HUES64 (cell line): ENCODE results near the gene APOBEC3F.
"Not testable (repeated sequence)": the region's sequence is repeated elsewhere in the genome, so short reads cannot be mapped to it uniquely, and the experiment has no call there.

Source experiments
- H3K27ac ChIP-seq: 2 replicates; pipeline ENCODE4 v1.7.0; 2013; ENCODE audit warnings: low read depth, low read length, inconsistent platforms
- H3K27me3 ChIP-seq: 2 replicates; pipeline ENCODE4 v1.6.1; 2013; ENCODE audit warnings: mild to moderate bottlenecking, low read length; ENCODE audit not compliant: insufficient read depth
- H3K36me3 ChIP-seq: 2 replicates; pipeline ENCODE4 v1.6.1; 2013; ENCODE audit warnings: mild to moderate bottlenecking, low read length; ENCODE audit not compliant: insufficient read depth
- H3K4me1 ChIP-seq: 2 replicates; pipeline ENCODE4 v1.6.1; 2013; ENCODE audit warnings: mild to moderate bottlenecking, low read length, moderate library complexity; ENCODE audit not compliant: insufficient read depth
- H3K4me3 ChIP-seq: 2 replicates; pipeline ENCODE4 v1.5.1; 2013; ENCODE audit warnings: mild to moderate bottlenecking, low read length, moderate library complexity
- H3K9ac ChIP-seq: 2 replicates; pipeline ENCODE4 v1.6.1; 2013; ENCODE audit warnings: mild to moderate bottlenecking, low read depth, low read length
- H3K9me3 ChIP-seq: 2 replicates; pipeline ENCODE4 v1.6.1; 2013; ENCODE audit warnings: low read depth, low read length; ENCODE audit not compliant: insufficient read depth
- WGBS: fragments of 150-250, 120-280 bp; methylation state at CpG from one replicate; pipeline ENCODE4 v1.1.7; 2013; ENCODE audit warnings: missing lambda C conversion rate; 5-methylcytosine and 5-hydroxymethylcytosine counted together

The APOBEC3F gene

GRCh38 chr22:39013942-39014722 lies 26.5 kb upstream of the APOBEC3F start, which contains the start of gene APOBEC3C:
TSS of gene APOBEC3C (plus strand) at chr22:39014257. CDS start at chr22:39014363, 106 bp downstream.
- H3K27me3 ChIP-seq = no peaks in the 10 kb centered on the region
- H3K27ac ChIP-seq = peak within 1 kb of the TSS; percentile 59
- H3K4me1 ChIP-seq = peaks cover 29% of the 10 kb centered on the region
- WGBS = 17% methylated on average over 18 of the region's 18 CpGs
- no peaks in the 10 kb centered on the region for H3K36me3 ChIP-seq
- peak within 1 kb of the TSS; percentile 18; the same call in 1 of the 2 replicates for H3K9ac ChIP-seq
- H3K9me3 ChIP-seq = no peaks in the 10 kb centered on the region
- H3K4me3 ChIP-seq = peak within 1 kb of the TSS; percentile 36

DNA sequence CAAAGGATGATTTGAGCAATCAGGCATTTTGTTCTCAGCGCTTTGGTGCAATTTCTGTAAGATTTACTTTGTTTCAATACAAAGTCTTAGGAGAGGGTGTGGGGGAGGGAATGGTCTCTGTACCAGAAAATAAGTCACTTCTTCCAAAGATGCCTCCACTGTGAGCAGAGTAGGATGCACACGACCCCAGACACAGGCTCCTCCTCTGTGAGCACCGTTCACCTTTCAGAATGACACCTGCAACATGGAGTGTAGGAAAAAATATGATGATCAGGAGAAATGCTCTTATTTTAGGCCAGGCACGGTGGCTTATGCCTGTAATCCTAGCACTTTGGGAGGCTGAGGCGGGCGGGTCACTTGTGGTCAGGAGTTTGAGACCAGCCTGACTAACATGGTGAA lies 25.9 kb upstream of the APOBEC3F start:
- H3K27ac ChIP-seq = peak overlapping the region; percentile 59; the same call in 1 of the 2 replicates
- H3K27me3 ChIP-seq, H3K9ac ChIP-seq, H3K9me3 ChIP-seq, H3K36me3 ChIP-seq: not testable (repeated sequence)
- peak overlapping the region; percentile 36 for H3K4me3 ChIP-seq
- peaks cover 34% of the 10 kb centered on the region for H3K4me1 ChIP-seq
- WGBS = 78% methylated on average over 5 of the region's 6 CpGs

DNA sequence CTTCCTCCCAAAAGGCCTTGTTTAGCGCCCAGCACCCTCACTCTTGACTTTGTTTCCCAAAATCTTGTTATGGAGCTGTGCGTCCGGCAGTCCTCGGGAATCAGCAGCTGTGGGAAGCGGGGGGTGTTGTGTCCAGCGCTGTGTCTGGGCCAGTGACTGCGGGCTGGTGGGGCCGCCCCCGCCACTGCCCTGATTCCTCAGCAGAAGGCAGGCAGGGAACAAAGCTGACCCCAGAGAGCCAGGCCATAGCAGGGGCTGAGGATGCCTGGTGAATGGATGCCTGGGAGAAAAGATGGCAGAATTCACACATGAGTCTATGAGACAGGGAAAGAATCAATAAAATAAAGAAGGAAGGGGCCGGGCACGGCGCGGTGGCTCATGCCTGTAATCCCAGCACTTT lies 24.1 kb upstream of the APOBEC3F start:
- H3K4me1 ChIP-seq = peaks cover 38% of the 10 kb centered on the region
- H3K27ac ChIP-seq = no peak overlapping the region
- H3K36me3 ChIP-seq = no peaks in the 10 kb centered on the region
- no peaks in the 10 kb centered on the region for H3K9me3 ChIP-seq
- no peak overlapping the region for H3K4me3 ChIP-seq
- WGBS = 95% methylated on average over 13 of the region's 13 CpGs
- H3K27me3 ChIP-seq = no peaks in the 10 kb centered on the region
- H3K9ac ChIP-seq = no peak overlapping the region

DNA sequence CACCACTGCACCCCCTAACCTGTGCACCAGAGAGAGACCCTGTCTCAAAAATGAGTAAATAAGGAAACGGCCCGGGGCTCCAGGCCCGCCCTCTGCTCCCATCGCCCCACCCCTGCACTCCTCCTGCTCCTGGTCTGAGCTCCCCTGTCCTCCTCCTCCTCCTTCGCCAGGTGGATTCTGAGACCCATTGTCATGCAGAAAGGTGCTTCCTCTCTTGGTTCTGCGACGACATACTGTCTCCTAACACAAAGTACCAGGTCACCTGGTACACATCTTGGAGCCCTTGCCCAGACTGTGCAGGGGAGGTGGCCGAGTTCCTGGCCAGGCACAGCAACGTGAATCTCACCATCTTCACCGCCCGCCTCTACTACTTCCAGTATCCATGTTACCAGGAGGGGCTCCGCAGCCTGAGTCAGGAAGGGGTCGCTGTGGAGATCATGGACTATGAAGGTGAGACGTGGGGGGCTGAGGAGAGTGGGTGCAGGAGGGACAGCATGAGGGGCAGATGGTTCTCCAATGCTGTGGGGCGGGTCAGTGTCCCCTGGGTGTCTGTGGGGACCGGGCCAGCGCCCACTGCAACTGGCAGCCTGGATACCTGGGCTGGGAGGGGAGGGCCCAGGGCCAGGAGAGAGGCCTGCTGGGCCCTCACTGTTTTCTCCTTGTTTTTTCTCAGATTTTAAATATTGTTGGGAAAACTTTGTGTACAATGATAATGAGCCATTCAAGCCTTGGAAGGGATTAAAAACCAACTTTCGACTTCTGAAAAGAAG lies 22.9 kb upstream of the APOBEC3F start:
- Histone ChIP-seq H3K27me3 (no peaks in the 10 kb centered on the region), H3K4me1 (peaks cover 38% of the 10 kb centered on the region), H3K9ac (peak overlapping the region; percentile 65), H3K4me3 (peak overlapping the region; percentile 50), H3K27ac (peak overlapping the region; percentile 69), H3K36me3 (no peaks in the 10 kb centered on the region), H3K9me3 (no peaks in the 10 kb centered on the region)
- 42% methylated on average over 18 of the region's 18 CpGs for WGBS

GRCh38 chr22:39020021-39020651 lies 20.5 kb upstream of the APOBEC3F start:
- peaks cover 20% of the 10 kb centered on the region for H3K4me1 ChIP-seq
- H3K27ac ChIP-seq, H3K9ac ChIP-seq, H3K27me3 ChIP-seq, H3K36me3 ChIP-seq, H3K9me3 ChIP-seq: not testable (repeated sequence)
- WGBS = 45% methylated on average over 10 of the region's 15 CpGs
- peak overlapping the region; percentile 42 for H3K4me3 ChIP-seq

GRCh38 chr22:39021552-39022250 lies 19.0 kb upstream of the APOBEC3F start:
- Histone ChIP-seq H3K27me3 (no peaks in the 10 kb centered on the region), H3K36me3 (peaks cover 4% of the 10 kb centered on the region; the same call in 1 of the 2 replicates), H3K9ac (no peak overlapping the region), H3K4me3 (no peak overlapping the region), H3K4me1 (peaks cover 16% of the 10 kb centered on the region), H3K9me3 (no peaks in the 10 kb centered on the region), H3K27ac (no peak overlapping the region; the same call in 1 of the 2 replicates)
- WGBS = 76% methylated on average over 9 of the region's 9 CpGs

DNA sequence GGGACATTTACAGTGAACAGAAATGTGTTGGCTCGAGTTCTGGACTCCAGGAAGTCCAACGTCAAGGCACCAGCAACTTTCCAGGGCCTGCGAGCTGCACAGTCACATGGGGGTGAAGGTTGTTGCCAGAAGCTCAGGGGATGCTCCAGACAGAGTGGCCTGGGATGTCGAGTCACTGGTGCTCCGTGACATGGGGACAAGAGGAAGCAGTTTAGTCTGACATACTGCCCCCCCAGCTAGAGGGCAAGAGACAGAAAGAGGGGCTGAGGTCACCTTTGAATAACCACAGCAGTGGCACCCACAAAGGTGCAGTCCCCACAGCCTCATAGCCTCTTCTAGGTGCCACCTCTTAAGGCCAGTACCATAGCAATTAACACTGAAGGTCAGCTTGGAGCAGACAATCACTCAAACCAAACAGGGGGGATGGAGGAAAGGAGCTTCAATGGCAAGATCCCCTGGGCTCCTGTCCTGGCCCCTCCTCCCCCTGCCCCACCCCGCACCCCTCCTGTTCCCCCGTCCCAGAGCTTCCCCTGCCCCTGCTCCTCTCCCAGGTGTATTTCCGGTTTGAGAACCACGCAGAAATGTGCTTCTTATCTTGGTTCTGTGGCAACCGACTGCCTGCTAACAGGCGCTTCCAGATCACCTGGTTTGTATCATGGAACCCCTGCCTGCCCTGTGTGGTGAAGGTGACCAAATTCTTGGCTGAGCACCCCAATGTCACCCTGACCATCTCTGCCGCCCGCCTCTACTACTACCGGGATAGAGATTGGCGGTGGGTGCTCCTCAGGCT lies 15.9 kb upstream of the APOBEC3F start:
- H3K4me3 ChIP-seq = no peak overlapping the region
- H3K27ac ChIP-seq = no peak overlapping the region
- no peaks in the 10 kb centered on the region for H3K9me3 ChIP-seq
- 91% methylated on average over 15 of the region's 15 CpGs for WGBS
- peaks cover 4% of the 10 kb centered on the region; the same call in 1 of the 2 replicates for H3K36me3 ChIP-seq
- no peak overlapping the region for H3K9ac ChIP-seq
- H3K27me3 ChIP-seq = no peaks in the 10 kb centered on the region
- H3K4me1 ChIP-seq = peaks cover 4% of the 10 kb centered on the region

DNA sequence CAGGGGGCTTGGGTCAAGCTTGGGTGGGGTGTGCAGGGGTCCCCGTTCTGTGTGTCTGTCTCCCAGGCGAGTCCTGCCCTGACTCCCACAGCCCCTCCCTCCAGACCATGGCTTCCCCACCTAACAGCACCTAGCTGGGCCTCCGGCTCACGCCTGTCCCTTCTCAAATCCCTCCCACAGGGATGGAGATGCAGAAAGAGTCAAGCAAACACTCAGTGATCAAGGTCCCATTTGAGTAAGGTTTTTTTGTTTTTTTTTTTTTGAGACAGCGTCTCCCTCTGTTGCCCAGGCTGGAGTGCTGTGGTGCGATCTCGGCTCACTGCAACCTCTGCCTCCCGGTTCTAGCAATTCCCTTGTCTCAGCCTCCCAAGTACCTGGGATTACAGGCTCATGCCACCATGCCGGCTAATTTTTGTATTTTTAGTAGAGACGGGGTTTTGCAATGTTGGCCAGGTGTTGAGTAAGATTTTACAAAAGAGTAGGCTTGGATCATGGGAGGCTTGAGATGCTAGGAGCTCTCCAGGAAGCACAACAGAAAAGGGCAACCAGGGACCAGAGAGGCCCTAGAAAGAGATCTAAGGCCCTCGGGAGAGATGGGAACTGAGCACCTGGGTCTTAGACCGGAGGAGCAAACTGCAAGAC lies 14.0 kb upstream of the APOBEC3F start:
- H3K4me3 ChIP-seq = no peak overlapping the region
- peaks cover 4% of the 10 kb centered on the region; the same call in 1 of the 2 replicates for H3K36me3 ChIP-seq
- 92% methylated on average over 12 of the region's 12 CpGs for WGBS
- peaks cover 8% of the 10 kb centered on the region for H3K4me1 ChIP-seq
- H3K9me3 ChIP-seq = no peaks in the 10 kb centered on the region
- H3K27me3 ChIP-seq = no peaks in the 10 kb centered on the region
- no peak overlapping the region for H3K27ac ChIP-seq
- no peak overlapping the region for H3K9ac ChIP-seq

DNA sequence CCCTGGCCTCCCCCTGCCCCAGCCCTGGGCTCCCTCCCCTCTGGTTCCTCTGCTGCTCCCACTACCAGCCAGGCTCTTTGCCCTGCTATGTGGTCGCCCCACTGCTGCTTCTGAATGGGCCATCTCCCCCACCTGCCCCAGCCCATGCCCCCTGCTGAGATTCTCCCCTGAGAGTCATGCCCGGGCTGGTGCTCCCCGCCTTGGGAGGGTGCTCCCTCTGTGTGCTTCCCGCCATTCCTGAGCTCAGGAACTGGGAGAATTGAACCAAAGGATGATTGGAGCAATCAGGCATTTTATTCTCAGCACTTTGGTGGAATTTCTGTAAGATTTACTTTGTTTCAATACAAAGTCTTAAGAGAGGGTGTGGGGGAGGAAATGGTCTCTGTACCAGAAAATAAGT lies 12.9 kb upstream of the APOBEC3F start:
- Histone ChIP-seq H3K27ac (no peak overlapping the region), H3K9me3 (no peaks in the 10 kb centered on the region), H3K9ac (no peak overlapping the region), H3K4me3 (no peak overlapping the region), H3K36me3 (peaks cover 4% of the 10 kb centered on the region; the same call in 1 of the 2 replicates), H3K4me1 (peaks cover 15% of the 10 kb centered on the region), H3K27me3 (no peaks in the 10 kb centered on the region)
- WGBS = 81% methylated on average over 4 of the region's 4 CpGs

- no peak overlapping the region for H3K27ac ChIP-seq
- H3K4me1 ChIP-seq = peaks cover 15% of the 10 kb centered on the region
- 87% methylated on average over 11 of the region's 11 CpGs for WGBS
- no peaks in the 10 kb centered on the region for H3K9me3 ChIP-seq
- no peak overlapping the region for H3K9ac ChIP-seq
- no peaks in the 10 kb centered on the region for H3K27me3 ChIP-seq
- no peak overlapping the region for H3K4me3 ChIP-seq
- H3K36me3 ChIP-seq = peaks cover 4% of the 10 kb centered on the region; the same call in 1 of the 2 replicates
These were observed 12.4 kb upstream of the APOBEC3F start for GRCh38 chr22:39028281-39028680.
